Esophagus muscularis mucosa (tissue), 4 donors: ENCODE data around the gene MYBBP1A. TPM values are rescaled to one million over a fixed set of nuclear protein-coding genes. Genes with fewer than 3 reads are reported as not detected.

ENCODE experiments used
- DNase-seq: peaks from one replicate; pipeline ENCODE4 v3.0.0-alpha.2; 2017; ENCODE audit errors: extremely low spot score
- H3K27ac ChIP-seq, 4 donors: fragments of 200-600 bp; sonication (generic); replicated peaks in 1 of 4; 1 replicate in 3 of 4; 2 replicates in 1 of 4; pipeline ENCODE4 v1.5.1; 2016 to 2019; ENCODE audit warnings: mild to moderate bottlenecking in 1 of 4
- H3K27me3 ChIP-seq, 4 donors: fragments of 200-600 bp; sonication (generic); one replicate each; pipeline versions ENCODE4 v1.5.1 to v1.6.0; 2016 to 2019
- H3K36me3 ChIP-seq, 4 donors: fragments of 200-600 bp; sonication (generic); one replicate each; pipeline ENCODE4 v1.5.1; 2016 to 2019
- H3K4me1 ChIP-seq, 4 donors: fragments of 200-600 bp; sonication (generic); one replicate each; pipeline ENCODE4 v1.5.1; 2016 to 2019
- H3K4me3 ChIP-seq, 4 donors: fragments of 200-600 bp; sonication (generic); 1 replicate in 2 of 4; 2 replicates in 2 of 4; pipeline ENCODE4 v1.5.1; 2016 to 2019; ENCODE audit warnings: mild to moderate bottlenecking in 4 of 4, moderate library complexity in 1 of 4
- H3K9me3 ChIP-seq, 4 donors: fragments of 200-600 bp; sonication (generic); 1 replicate in 3 of 4; 2 replicates in 1 of 4; pipeline ENCODE4 v1.5.1; 2016 to 2019
- EP300 ChIP-seq: sonication (generic); formaldehyde crosslinking; IDR thresholded peaks from one replicate; pipeline ENCODE4 v1.6.1; 2017; ENCODE audit warnings: antibody characterized with exemption
- POLR2A ChIP-seq: fragments of 450-650 bp; IDR thresholded peaks from one replicate; pipeline ENCODE4 v1.6.1; 2017; ENCODE audit warnings: antibody characterized with exemption, moderate library complexity, mild to moderate bottlenecking, low read depth
- POLR2AphosphoS5 ChIP-seq, 2 donors: sonication (generic); formaldehyde crosslinking; IDR thresholded peaks; one replicate each; pipeline ENCODE4 v1.6.1; 2017; ENCODE audit warnings: antibody characterized with exemption in 2 of 2
- WGBS: methylation state at CpG from one replicate; pipeline ENCODE4 v1.1.5; 2018; 5-methylcytosine and 5-hydroxymethylcytosine counted together
- intact Hi-C: fragments of 100-400 bp; cut with DNase I; formaldehyde crosslinking; loops from one replicate; pipeline ENCODE4 v1.15.1; 2023
- total RNA-seq, 4 donors: library from RNA; depleted of rRNA; stranded (reverse); fragments of >200 nt; gene quantifications; one replicate each; pipeline versions ENCODE4 v1.1.0 to v1.2.1, GENCODE V29; 2016
- TF ChIP-seq, protein P1 (sequence below), 3 experiments: fragments of 200-600 bp in 2 of 3; fragments of 450-650 bp in 1 of 3; sonication (generic) in 2 of 3; IDR thresholded peaks; one replicate each; pipeline ENCODE4 v1.5.1; 2017 to 2019; ENCODE audit warnings: antibody characterized with exemption in 3 of 3, mild to moderate bottlenecking in 2 of 3, moderate library complexity in 1 of 3

The MYBBP1A gene
- total RNA-seq, 4 donors from 2014 or later, result 31.6 to 45.4 (median 36.1) TPM

GRCh38 chr17:4574448-4575045 is 19.4 kb upstream of the MYBBP1A start:
- Histone ChIP-seq H3K27ac (no peak overlapping the region), H3K9me3 (no peaks in the 10 kb centered on the region), H3K27me3 (peaks cover 0 to 5% (median 0%) of the 10 kb centered on the region in 4 donors), H3K36me3 (no peaks in the 10 kb centered on the region), H3K4me3 (no peak overlapping the region), H3K4me1 (no peaks in the 10 kb centered on the region)
- intact Hi-C loops, result no loop called here
- WGBS, result 98% methylated on average over 9 of the region's 9 CpGs
- no peak for DNase-seq
- no peak for TF ChIP-seq POLR2A
- no peak for TF ChIP-seq POLR2AphosphoS5 (IDR thresholded peaks at IDR 0.05)
- TF ChIP-seq EP300, result no peak
- TF ChIP-seq, protein P1, sequence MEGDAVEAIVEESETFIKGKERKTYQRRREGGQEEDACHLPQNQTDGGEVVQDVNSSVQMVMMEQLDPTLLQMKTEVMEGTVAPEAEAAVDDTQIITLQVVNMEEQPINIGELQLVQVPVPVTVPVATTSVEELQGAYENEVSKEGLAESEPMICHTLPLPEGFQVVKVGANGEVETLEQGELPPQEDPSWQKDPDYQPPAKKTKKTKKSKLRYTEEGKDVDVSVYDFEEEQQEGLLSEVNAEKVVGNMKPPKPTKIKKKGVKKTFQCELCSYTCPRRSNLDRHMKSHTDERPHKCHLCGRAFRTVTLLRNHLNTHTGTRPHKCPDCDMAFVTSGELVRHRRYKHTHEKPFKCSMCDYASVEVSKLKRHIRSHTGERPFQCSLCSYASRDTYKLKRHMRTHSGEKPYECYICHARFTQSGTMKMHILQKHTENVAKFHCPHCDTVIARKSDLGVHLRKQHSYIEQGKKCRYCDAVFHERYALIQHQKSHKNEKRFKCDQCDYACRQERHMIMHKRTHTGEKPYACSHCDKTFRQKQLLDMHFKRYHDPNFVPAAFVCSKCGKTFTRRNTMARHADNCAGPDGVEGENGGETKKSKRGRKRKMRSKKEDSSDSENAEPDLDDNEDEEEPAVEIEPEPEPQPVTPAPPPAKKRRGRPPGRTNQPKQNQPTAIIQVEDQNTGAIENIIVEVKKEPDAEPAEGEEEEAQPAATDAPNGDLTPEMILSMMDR (IDR thresholded peaks at IDR 0.05), result no peak

DNA sequence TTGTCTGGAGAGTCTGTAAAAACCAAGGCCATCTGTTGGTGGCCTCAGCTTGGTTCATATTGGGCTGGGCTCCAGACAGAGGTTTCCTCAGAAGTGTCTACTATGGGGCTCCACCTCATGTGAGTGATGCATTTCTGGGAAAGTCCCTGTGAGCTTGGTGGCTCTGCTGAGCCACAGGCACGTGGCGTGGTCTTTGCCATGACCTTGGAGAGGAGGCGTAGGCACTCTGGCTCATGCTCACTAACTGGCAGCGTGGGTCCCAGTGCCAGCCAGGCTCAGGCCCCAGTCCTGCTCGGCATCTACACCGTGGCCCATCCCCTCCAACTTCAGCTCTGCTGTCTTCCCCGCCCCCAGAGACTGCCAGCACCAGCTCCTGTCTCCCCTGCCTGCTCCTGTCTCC is 18.5 kb upstream of the MYBBP1A start:
- no peak for TF ChIP-seq POLR2AphosphoS5 (IDR thresholded peaks at IDR 0.05)
- no peak for TF ChIP-seq POLR2A
- TF ChIP-seq, protein P1 (IDR thresholded peaks at IDR 0.05), result no peak
- TF ChIP-seq EP300, result no peak
- Histone ChIP-seq H3K4me1 (no peaks in the 10 kb centered on the region), H3K27ac (no peak overlapping the region), H3K4me3 (no peak overlapping the region), H3K27me3 (peaks cover 0 to 5% (median 0%) of the 10 kb centered on the region in 4 donors), H3K9me3 (no peaks in the 10 kb centered on the region), H3K36me3 (no peaks in the 10 kb centered on the region)
- intact Hi-C loops, result no loop called here
- WGBS, result 80% methylated on average over 5 of the region's 7 CpGs
- DNase-seq, result no peak

- H3K27me3 ChIP-seq, result peaks cover 0 to 5% (median 0%) of the 10 kb centered on the region in 4 donors
- no peaks in the 10 kb centered on the region for H3K4me1 ChIP-seq
- no peak overlapping the region for H3K27ac ChIP-seq
- intact Hi-C loops, result no loop called here
- TF ChIP-seq POLR2A (no peak), POLR2AphosphoS5 (IDR thresholded peaks at IDR 0.05) (no peak), EP300 (no peak)
- TF ChIP-seq, protein P1 (IDR thresholded peaks at IDR 0.05), result no peak
- no peak overlapping the region for H3K4me3 ChIP-seq
- DNase-seq, result no peak
- no peaks in the 10 kb centered on the region for H3K9me3 ChIP-seq
- WGBS, result 62% methylated on average over 4 of the region's 4 CpGs
- no peaks in the 10 kb centered on the region for H3K36me3 ChIP-seq
These were observed 17.9 kb upstream of the MYBBP1A start for GRCh38 chr17:4573115-4573514.

- no peak overlapping the region for H3K27ac ChIP-seq
- intact Hi-C loops, result no loop called here
- DNase-seq, result no peak
- WGBS, result 71% methylated on average over 9 of the region's 9 CpGs
- peaks cover 0 to 5% (median 0%) of the 10 kb centered on the region in 4 donors for H3K27me3 ChIP-seq
- no peaks in the 10 kb centered on the region for H3K36me3 ChIP-seq
- no peak for TF ChIP-seq POLR2A
- no peak for TF ChIP-seq EP300
- no peak for TF ChIP-seq POLR2AphosphoS5 (IDR thresholded peaks at IDR 0.05)
- TF ChIP-seq, protein P1 (IDR thresholded peaks at IDR 0.05), result no peak
- H3K4me1 ChIP-seq, result no peaks in the 10 kb centered on the region
- no peaks in the 10 kb centered on the region for H3K9me3 ChIP-seq
- no peak overlapping the region for H3K4me3 ChIP-seq
These were observed 16.9 kb upstream of the MYBBP1A start for GRCh38 chr17:4572131-4572530.

- Histone ChIP-seq H3K4me3 (no peak overlapping the region), H3K9me3 (no peaks in the 10 kb centered on the region), H3K4me1 (peaks cover 4 to 18% (median 16%) of the 10 kb centered on the region in 4 donors), H3K27ac (no peak overlapping the region), H3K36me3 (no peaks in the 10 kb centered on the region), H3K27me3 (no peaks in the 10 kb centered on the region)
- TF ChIP-seq POLR2AphosphoS5 (IDR thresholded peaks at IDR 0.05) (no peak), EP300 (no peak), POLR2A (no peak)
- TF ChIP-seq, protein P1 (IDR thresholded peaks at IDR 0.05), result no peak
- 94% methylated on average over 1 of the region's 1 CpG for WGBS
- no peak for DNase-seq
- intact Hi-C loops, result no loop called here
These were observed 14.4 kb upstream of the MYBBP1A start for GRCh38 chr17:4569591-4569990.
